WTC11 (cell line): ENCODE results near the gene MYO5B. TPM values are rescaled to one million over a fixed set of nuclear protein-coding genes. Genes with fewer than 3 reads are reported as not detected.

ENCODE experiments used
- ATAC-seq: fragments of 200-7000 bp; cut with Tn5 transposase; 2 replicates; pipeline ENCODE4 v1.10.0; 2021; ENCODE audit warnings: mild to moderate bottlenecking, moderate library complexity
- CTCF ChIA-PET: fragments of 300-600 bp; sonication (Branson Sonifier 250); formaldehyde crosslinking; loops from one replicate; lab custom pipeline; 2021; ENCODE audit warnings: antibody characterized with exemption; lab: Charles Lee
- POLR2A ChIA-PET: fragments of 350-600 bp; sonication (Branson Sonifier 250); formaldehyde crosslinking; loops from one replicate; lab custom pipeline; 2021; ENCODE audit warnings: antibody characterized with exemption; lab: Charles Lee
- DNase-seq: peaks from one replicate; pipeline ENCODE4 v3.0.0; 2021; ENCODE audit warnings: low spot score
- H3K27ac Mint-ChIP-seq: 2 replicates; pipeline ENCODE4 v1.8.0; 2021; ENCODE audit warnings: mixed read lengths
- H3K27me3 Mint-ChIP-seq: 2 replicates; pipeline ENCODE4 v1.8.0; 2021; ENCODE audit warnings: low read depth, mild to moderate bottlenecking, moderate library complexity, mixed read lengths
- H3K36me3 Mint-ChIP-seq: 2 replicates; pipeline ENCODE4 v1.8.0; 2021; ENCODE audit warnings: mixed read lengths
- H3K4me1 Mint-ChIP-seq: 2 replicates; pipeline ENCODE4 v1.8.0; 2022; ENCODE audit warnings: mixed read lengths
- H3K4me3 Mint-ChIP-seq: 2 replicates; pipeline ENCODE4 v1.8.0; 2021; ENCODE audit warnings: mild to moderate bottlenecking, moderate library complexity, mixed read lengths
- H3K9me3 Mint-ChIP-seq: 2 replicates; pipeline ENCODE4 v1.8.0; 2021; ENCODE audit warnings: mixed read lengths
- AFF4 ChIP-seq: sonication (generic); formaldehyde crosslinking; IDR thresholded peaks from 2 replicates; pipeline ENCODE4 v1.8.1; 2023; ENCODE audit warnings: mild to moderate bottlenecking, missing genetic modification reagents, borderline replicate concordance
- ATF2 ChIP-seq: sonication (generic); formaldehyde crosslinking; IDR thresholded peaks from 2 replicates; pipeline ENCODE4 v1.8.1; 2022; ENCODE audit warnings: low read depth, missing genetic modification reagents, borderline replicate concordance
- CREB1 ChIP-seq: sonication (generic); formaldehyde crosslinking; IDR thresholded peaks from 2 replicates; pipeline ENCODE4 v1.8.0; 2023; ENCODE audit warnings: mild to moderate bottlenecking, missing genetic modification reagents
- ESRRA ChIP-seq: sonication (generic); formaldehyde crosslinking; IDR thresholded peaks from 2 replicates; pipeline ENCODE4 v1.8.1; 2022; ENCODE audit warnings: mild to moderate bottlenecking, missing genetic modification reagents, borderline replicate concordance
- GABPB1 ChIP-seq: sonication (generic); formaldehyde crosslinking; IDR thresholded peaks from 2 replicates; pipeline ENCODE4 v1.8.1; 2023; ENCODE audit warnings: mild to moderate bottlenecking, missing genetic modification reagents
- GTF2I ChIP-seq: fragments of 250-450 bp; sonication (Bioruptor Pico); conservative IDR thresholded peaks from 2 replicates; pipeline ENCODE4 v1.4.0; 2021; ENCODE audit warnings: mild to moderate bottlenecking
- IRF1 ChIP-seq: sonication (generic); formaldehyde crosslinking; IDR thresholded peaks from 2 replicates; pipeline ENCODE4 v1.8.0; 2023; ENCODE audit warnings: missing genetic modification reagents
- JAZF1 ChIP-seq: fragments of 250-450 bp; sonication (Bioruptor Pico); IDR thresholded peaks from 2 replicates; pipeline ENCODE4 v1.9.0; 2021; ENCODE audit warnings: moderate library complexity, mild to moderate bottlenecking, inconsistent platforms
- KAT7 ChIP-seq: sonication (generic); formaldehyde crosslinking; IDR thresholded peaks from 2 replicates; pipeline ENCODE4 v1.8.1; 2023; ENCODE audit warnings: missing genetic modification reagents, mild to moderate bottlenecking, borderline replicate concordance
- NFE2L1 ChIP-seq: sonication (generic); formaldehyde crosslinking; IDR thresholded peaks from 2 replicates; pipeline ENCODE4 v1.8.1; 2023; ENCODE audit warnings: missing genetic modification reagents
- NFYB ChIP-seq: sonication (generic); formaldehyde crosslinking; conservative IDR thresholded peaks from 2 replicates; pipeline ENCODE4 v1.8.0; 2022; ENCODE audit warnings: low read depth, missing genetic modification reagents
- NR1H2 ChIP-seq: sonication (generic); formaldehyde crosslinking; IDR thresholded peaks from 2 replicates; pipeline ENCODE4 v1.9.0; 2021; ENCODE audit warnings: mild to moderate bottlenecking, moderate library complexity, missing genetic modification reagents
- PRRX2 ChIP-seq: fragments of 250-450 bp; sonication (Bioruptor Pico); IDR thresholded peaks from 2 replicates; pipeline ENCODE4 v1.8.0; 2021; ENCODE audit warnings: mild to moderate bottlenecking
- SMAD3 ChIP-seq: sonication (generic); formaldehyde crosslinking; IDR thresholded peaks from 2 replicates; pipeline ENCODE4 v1.8.0; 2022; ENCODE audit warnings: missing genetic modification reagents, mild to moderate bottlenecking, borderline replicate concordance
- SMAD4 ChIP-seq: sonication (generic); formaldehyde crosslinking; IDR thresholded peaks from 2 replicates; pipeline ENCODE4 v1.8.0; 2022; ENCODE audit warnings: mild to moderate bottlenecking, missing genetic modification reagents
- TEAD4 ChIP-seq: sonication (generic); formaldehyde crosslinking; IDR thresholded peaks from 2 replicates; pipeline ENCODE4 v1.8.0; 2022; ENCODE audit warnings: mild to moderate bottlenecking, missing genetic modification reagents
- TP53 ChIP-seq: sonication (generic); formaldehyde crosslinking; IDR thresholded peaks from 2 replicates; pipeline ENCODE4 v1.8.1; 2023; ENCODE audit warnings: mild to moderate bottlenecking, missing genetic modification reagents
- ZNF121 ChIP-seq: sonication (generic); formaldehyde crosslinking; IDR thresholded peaks from 2 replicates; pipeline ENCODE4 v1.8.0; 2023; ENCODE audit warnings: missing genetic modification reagents
- ZNF263 ChIP-seq: sonication (generic); formaldehyde crosslinking; IDR thresholded peaks from 2 replicates; pipeline ENCODE4 v1.8.1; 2022; ENCODE audit warnings: low read depth, mild to moderate bottlenecking, moderate library complexity, missing genetic modification reagents
- ZNF317 ChIP-seq: sonication (generic); formaldehyde crosslinking; IDR thresholded peaks from 2 replicates; pipeline ENCODE4 v1.8.1; 2023; ENCODE audit warnings: low read depth, mild to moderate bottlenecking, moderate library complexity, missing genetic modification reagents, borderline replicate concordance
- ZNF396 ChIP-seq: fragments of 250-450 bp; sonication (Bioruptor Pico); IDR thresholded peaks from 2 replicates; pipeline ENCODE4 v1.8.0; 2021; ENCODE audit warnings: mild to moderate bottlenecking, moderate library complexity, borderline replicate concordance
- ZNF423 ChIP-seq: fragments of 250-450 bp; sonication (Bioruptor Pico); IDR thresholded peaks from 2 replicates; pipeline ENCODE4 v2.1.2; 2022; ENCODE audit warnings: mild to moderate bottlenecking, moderate library complexity
- ZNF425 ChIP-seq: fragments of 250-450 bp; sonication (Bioruptor Pico); conservative IDR thresholded peaks from 2 replicates; pipeline ENCODE4 v1.9.0; 2021; ENCODE audit warnings: mild to moderate bottlenecking
- total RNA-seq: library from RNA; stranded (reverse); gene quantifications from 3 replicates; pipeline ENCODE4 v1.2.3, GENCODE V29; 2021

The MYO5B gene
- total RNA-seq, 1 experiment from 2014 or later, result 8.7 TPM

GRCh38 chr18:50033004-50033403 is 161.9 kb downstream of the MYO5B start:
- ATAC-seq (no peak), DNase-seq (no peak)
- no peak for TF ChIP-seq NR1H2 (CRISPR knock-in tag)
- TF ChIP-seq PRRX2 (CRISPR knock-in tag), result no peak
- no peak for TF ChIP-seq ZNF396 (CRISPR knock-in tag)
- TF ChIP-seq CREB1 (CRISPR knock-in tag), result no peak
- no peak for TF ChIP-seq NFE2L1 (CRISPR knock-in tag)
- no peak for TF ChIP-seq KAT7 (CRISPR knock-in tag)
- 0 out of 2 replicates have a peak, but pooled peaks cover 4% of the 10 kb centered on the region for H3K4me1 Mint-ChIP-seq
- no peaks in the 10 kb centered on the region for H3K36me3 Mint-ChIP-seq
- POLR2A ChIA-PET, result no interaction called here
- CTCF ChIA-PET, result no interaction called here
- H3K27ac Mint-ChIP-seq, result no peak overlapping the region
- H3K9me3 Mint-ChIP-seq, result no peaks in the 10 kb centered on the region
- no peak overlapping the region for H3K4me3 Mint-ChIP-seq
- no peaks in the 10 kb centered on the region for H3K27me3 Mint-ChIP-seq

GRCh38 chr18:50030146-50030545 is 164.8 kb downstream of the MYO5B start:
- Mint-ChIP-seq H3K27ac (no peak overlapping the region), H3K4me1 (0 out of 2 replicates have a peak, but pooled peaks cover 4% of the 10 kb centered on the region), H3K4me3 (no peak overlapping the region), H3K36me3 (no peaks in the 10 kb centered on the region), H3K9me3 (peaks cover 4% of the 10 kb centered on the region), H3K27me3 (no peaks in the 10 kb centered on the region)
- ChIA-PET POLR2A (no interaction called here), CTCF (no interaction called here)
- no peak for ATAC-seq
- TF ChIP-seq ZNF425 (CRISPR knock-in tag) (no peak), TP53 (CRISPR knock-in tag) (no peak), GABPB1 (CRISPR knock-in tag) (no peak), AFF4 (CRISPR knock-in tag) (no peak), TEAD4 (CRISPR knock-in tag) (no peak), IRF1 (CRISPR knock-in tag) (no peak), ZNF423 (CRISPR knock-in tag) (no peak), JAZF1 (no peak), ZNF317 (no peak), ZNF121 (CRISPR knock-in tag) (no peak)
- DNase-seq, result no peak

GRCh38 chr18:50027996-50028395 is 167.0 kb downstream of the MYO5B start:
- peaks cover 5% of the 10 kb centered on the region for H3K9me3 Mint-ChIP-seq
- TF ChIP-seq ZNF317, result no peak
- TF ChIP-seq ZNF263, result no peak
- TF ChIP-seq ZNF121 (CRISPR knock-in tag), result no peak
- TF ChIP-seq SMAD3 (CRISPR knock-in tag), result no peak
- no peak for TF ChIP-seq SMAD4 (CRISPR knock-in tag)
- TF ChIP-seq PRRX2 (CRISPR knock-in tag), result no peak
- no peak for TF ChIP-seq GTF2I (CRISPR knock-in tag)
- no peak for TF ChIP-seq ATF2
- TF ChIP-seq ZNF423 (CRISPR knock-in tag), result no peak
- no peak for TF ChIP-seq ESRRA
- no peak for TF ChIP-seq NFYB (CRISPR knock-in tag)
- no peak overlapping the region for H3K4me3 Mint-ChIP-seq
- ChIA-PET POLR2A (no interaction called here), CTCF (no interaction called here)
- H3K4me1 Mint-ChIP-seq, result 0 out of 2 replicates have a peak, but pooled peaks cover 4% of the 10 kb centered on the region
- no peak for DNase-seq
- H3K27ac Mint-ChIP-seq, result no peak overlapping the region
- no peak for ATAC-seq
- no peaks in the 10 kb centered on the region for H3K27me3 Mint-ChIP-seq
- H3K36me3 Mint-ChIP-seq, result no peaks in the 10 kb centered on the region
